K562 (cell line): Measurements from ENCODE around the gene CD300E.

Source experiments
- CBFA2T3 ChIP-seq: fragments of 450-650 bp; IDR thresholded peaks from 2 replicates; pipeline ENCODE4 v1.6.1; 2017
- ETV5 ChIP-seq: sonication (generic); formaldehyde crosslinking; IDR thresholded peaks from 2 replicates; pipeline ENCODE4 v1.4.0; 2020; ENCODE audit warnings: low read depth, mild to moderate bottlenecking, missing genetic modification reagents
- LARP7 ChIP-seq: fragments of 450-650 bp; IDR thresholded peaks from 2 replicates; pipeline ENCODE4 v1.6.1; 2016
- MED1 ChIP-seq: sonication (generic); formaldehyde crosslinking; IDR thresholded peaks from 2 replicates; pipeline ENCODE4 v1.8.1; 2023; ENCODE audit warnings: missing genetic modification reagents, borderline replicate concordance
- MXI1 ChIP-seq: IDR thresholded peaks from 2 replicates; pipeline ENCODE4 v1.6.1; 2011; ENCODE audit warnings: low read depth, mild to moderate bottlenecking, improper control_type of control experiment, low read length
- MYBL2 ChIP-seq, 2 experiments: fragments of 450-650 bp in 1 of 2; sonication (generic) in 1 of 2; formaldehyde crosslinking in 1 of 2; IDR thresholded peaks; 2 replicates each; pipeline versions ENCODE4 v1.6.1 to v1.8.1; 2017 to 2022; ENCODE audit warnings: borderline replicate concordance in 1 of 2, inconsistent platforms in 1 of 2, low read depth in 1 of 2, mild to moderate bottlenecking in 1 of 2, missing genetic modification reagents in 1 of 2, moderate library complexity in 1 of 2
- POLR2AphosphoS5 ChIP-seq: IDR thresholded peaks from 2 replicates; pipeline ENCODE4 v1.6.1; 2011; ENCODE audit warnings: mild to moderate bottlenecking, low read depth, low read length, moderate library complexity; ENCODE audit not compliant: control insufficient read depth, insufficient read depth
- REST ChIP-seq, 2 experiments: fragments of 450-650 bp; formaldehyde crosslinking in 1 of 2; IDR thresholded peaks; 2 replicates each; pipeline versions ENCODE4 v1.4.0 to v1.6.1; 2014 to 2020; ENCODE audit warnings: mild to moderate bottlenecking in 2 of 2, borderline replicate concordance in 1 of 2, low read depth in 1 of 2
- SMARCC2 ChIP-seq: fragments of 450-650 bp; IDR thresholded peaks from 2 replicates; pipeline ENCODE4 v1.6.1; 2017; ENCODE audit warnings: antibody characterized with exemption, moderate library complexity, mild to moderate bottlenecking, low read depth
- SMC3 ChIP-seq: conservative IDR thresholded peaks from 2 replicates; pipeline ENCODE4 v1.6.1; 2011; ENCODE audit warnings: low read depth, low read length, improper control_type of control experiment; ENCODE audit not compliant: insufficient read depth
- SRF ChIP-seq, 2 experiments: fragments of 250-450, 450-650 bp in 1 of 2; sonication (Bioruptor Pico) in 1 of 2; sonication (generic) in 1 of 2; formaldehyde crosslinking; IDR thresholded peaks; 2 replicates each; pipeline versions ENCODE4 v1.5.0 to v1.5.1; 2020 to 2022; ENCODE audit warnings: mild to moderate bottlenecking in 1 of 2, missing genetic modification reagents in 1 of 2
- XRCC5 ChIP-seq: fragments of 200-400 bp; formaldehyde crosslinking; IDR thresholded peaks from 2 replicates; pipeline ENCODE4 v1.6.1; 2017; ENCODE audit warnings: low read depth, mild to moderate bottlenecking, low read length
- ZNF263 ChIP-seq: sonication (generic); formaldehyde crosslinking; IDR thresholded peaks from 2 replicates; pipeline ENCODE4 v1.8.0; 2022; ENCODE audit warnings: mild to moderate bottlenecking, missing genetic modification reagents, borderline replicate concordance
- ZNF431 ChIP-seq: sonication (generic); formaldehyde crosslinking; IDR thresholded peaks from 2 replicates; pipeline ENCODE4 v1.8.0; 2022; ENCODE audit warnings: mild to moderate bottlenecking, missing genetic modification reagents

- TF ChIP-seq MXI1 (no peak), POLR2AphosphoS5 (no peak), ZNF263 (CRISPR knock-in tag) (no peak), CBFA2T3 (no peak), XRCC5 (no peak), SMARCC2 (no peak), SMC3 (no peak), REST (IDR thresholded peaks at IDR 0.05; ENCODE audit: borderline replicate concordance) (no peak), REST (CRISPR knock-in tag; IDR thresholded peaks at IDR 0.05; ENCODE audit: low read depth) (no peak), ETV5 (no peak), LARP7 (no peak), SRF (CRISPR knock-in tag; IDR thresholded peaks at IDR 0.05) (no peak), MED1 (CRISPR knock-in tag) (no peak), ZNF431 (CRISPR knock-in tag) (no peak), MYBL2 (IDR thresholded peaks at IDR 0.05; ENCODE audit: low read depth) (no peak), MYBL2 (CRISPR knock-in tag; IDR thresholded peaks at IDR 0.05; ENCODE audit: borderline replicate concordance) (no peak)
These were observed 11.9 kb upstream of the CD300E start for GRCh38 chr17:74635418-74635817.
